ENCODE data around the gene RPUSD1.

- no peak for TF ChIP-seq CTCF (IDR thresholded peaks at IDR 0.05)
- no peak for TF ChIP-seq EZH2 (IDR thresholded peaks at IDR 0.05; ENCODE audit: borderline replicate concordance, insufficient read depth, low read depth, low read length, poor library complexity, severe bottlenecking)
These were observed 27.7 kb upstream of the RPUSD1 start for GRCh38 chr16:815861-816260.
